ENCODE results near the gene KIF18A.

- TF ChIP-seq CTCF (conservative IDR thresholded peaks at IDR 0.05; ENCODE audit: low read length), result no peak
- TF ChIP-seq EZH2phosphoT487 (IDR thresholded peaks at IDR 0.05; ENCODE audit: borderline replicate concordance, low read depth, low read length), result no peak
Measured at GRCh38 chr11:28099715-28100114, 8.2 kb downstream of the KIF18A start.
